HG03064 (cell line): ENCODE data around the gene SNCG.
"Not testable (repeated sequence)": the region's sequence is repeated elsewhere in the genome, so short reads cannot be mapped to it uniquely, and the experiment has no call there.

Experiments used
- ATAC-seq: cut with Tn5 transposase; IDR thresholded peaks from one replicate; pipeline ENCODE4 v1.9.1; 2021; ENCODE audit warnings: low read depth; ENCODE audit not compliant: unreplicated experiment

Gene SNCG

GRCh38 chr10:86944471-86944870 is 13.9 kb upstream of the SNCG start:
- no peak for ATAC-seq

GRCh38 chr10:86944907-86945306 is 13.5 kb upstream of the SNCG start:
- ATAC-seq: no peak

GRCh38 chr10:86945361-86946212 is 12.8 kb upstream of the SNCG start:
- no peak for ATAC-seq

- ATAC-seq: no peak
Measured at GRCh38 chr10:86946213-86947155, 11.9 kb upstream of the SNCG start.

GRCh38 chr10:86947806-86948205 is 10.6 kb upstream of the SNCG start:
- ATAC-seq: not testable (repeated sequence)

GRCh38 chr10:86950349-86950748 is 8.1 kb upstream of the SNCG start:
- ATAC-seq: no peak

- ATAC-seq: no peak
Measured at GRCh38 chr10:86951184-86951761, 7.1 kb upstream of the SNCG start.

GRCh38 chr10:86952106-86952505 is 6.3 kb upstream of the SNCG start:
- ATAC-seq: no peak

GRCh38 chr10:86952697-86953096 is 5.7 kb upstream of the SNCG start:
- ATAC-seq: not testable (repeated sequence)

- no peak for ATAC-seq
Measured at GRCh38 chr10:86953747-86954680, 4.4 kb upstream of the SNCG start.

GRCh38 chr10:86954681-86955500 is 3.5 kb upstream of the SNCG start:
- no peak for ATAC-seq

- ATAC-seq: no peak
Measured at GRCh38 chr10:86955501-86956194, 2.8 kb upstream of the SNCG start.

GRCh38 chr10:86956195-86956847 is 2.1 kb upstream of the SNCG start:
- ATAC-seq: no peak

GRCh38 chr10:86956848-86957448 is 1.5 kb upstream of the SNCG start:
- no peak for ATAC-seq

- ATAC-seq: no peak
Measured at GRCh38 chr10:86957471-86958115, 806 bp upstream of the SNCG start, which contains the start of gene MMRN2. TSS of gene MMRN2 (minus strand) at chr10:86957615. CDS start at chr10:86957541, 74 bp downstream.

GRCh38 chr10:86958901-86959736 is 720 bp downstream of the SNCG start:
- no peak for ATAC-seq
